Posterior cingulate gyrus (tissue), 11 donors: ENCODE data around the gene DAPK2.

Source experiments
- DNase-seq, 10 donors: peaks; one replicate each; pipeline versions ENCODE4 v3.0.0 to v3.0.0-alpha.2; 2020 to 2021; ENCODE audit warnings: mixed read lengths in 3 of 10
- intact Hi-C: fragments of 100-400 bp; cut with DNase I; formaldehyde crosslinking; loops from one replicate; pipeline ENCODE4 v1.15.1; 2023

Gene DAPK2

DNA sequence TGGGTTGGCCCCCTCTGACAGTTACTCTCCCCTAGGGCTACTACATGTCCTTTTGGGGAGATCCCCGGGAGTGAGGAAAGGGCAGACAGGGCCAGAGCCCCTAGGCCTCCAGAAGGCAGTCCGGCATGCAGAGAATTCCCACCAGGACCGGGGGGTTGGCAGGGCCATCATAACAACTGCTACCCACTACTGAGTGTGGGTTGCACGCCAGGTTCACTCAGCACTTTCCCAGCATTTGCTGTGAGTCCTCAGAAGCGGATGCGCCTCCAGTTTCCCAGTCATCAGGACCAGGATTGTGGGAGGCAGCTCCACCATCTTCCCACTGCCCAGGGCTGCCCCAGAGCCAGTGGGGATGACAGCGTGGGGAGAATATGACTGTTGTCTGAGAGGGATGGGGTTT, 161.3 kb downstream of the DAPK2 start:
- DNase-seq = peak in 2 of 10 donors; percentile 57 to 58
- intact Hi-C loops = no loop called here

DNA sequence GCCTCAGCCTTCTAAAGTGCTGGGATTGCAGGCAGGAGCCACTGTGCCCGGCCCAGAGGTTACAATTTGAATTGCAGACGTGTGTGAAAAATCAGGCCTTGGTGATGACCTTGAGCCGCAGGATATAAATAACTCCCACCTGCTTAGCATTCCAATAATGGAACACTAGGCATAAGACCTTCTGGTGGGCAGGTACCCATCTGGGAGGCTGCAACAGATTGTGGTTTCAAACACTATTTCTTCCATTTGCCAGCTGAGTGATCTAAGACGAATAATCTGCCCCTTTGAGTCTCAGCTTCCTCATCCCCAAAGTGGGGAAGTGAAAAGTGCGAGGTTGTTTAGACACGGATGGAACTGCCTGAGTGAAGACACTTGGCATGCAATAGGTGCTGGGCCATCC, 164.9 kb downstream of the DAPK2 start:
- intact Hi-C loops = no loop called here
- no peak for DNase-seq

DNA sequence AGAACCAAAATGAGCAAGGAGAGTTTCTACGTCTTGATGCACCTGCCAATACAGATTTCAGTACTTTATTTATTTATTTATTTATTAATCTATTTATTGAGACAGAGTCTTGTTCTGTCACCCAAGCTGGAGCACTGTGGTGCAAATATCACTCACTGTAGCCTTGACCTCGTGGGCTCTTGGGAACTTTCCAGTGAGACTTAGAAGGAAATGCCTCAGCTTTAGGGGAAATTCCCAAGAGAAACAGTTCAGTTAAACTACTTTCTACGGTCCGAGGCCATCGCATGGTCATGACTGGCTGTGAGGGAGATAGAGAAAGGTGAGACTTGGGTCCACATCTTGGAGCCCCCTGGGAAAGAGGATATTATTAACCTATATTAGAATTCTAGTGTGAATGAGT, 165.5 kb downstream of the DAPK2 start:
- intact Hi-C loops = no loop called here
- DNase-seq = peak in 1 of 10 donors; percentile 0

DNA sequence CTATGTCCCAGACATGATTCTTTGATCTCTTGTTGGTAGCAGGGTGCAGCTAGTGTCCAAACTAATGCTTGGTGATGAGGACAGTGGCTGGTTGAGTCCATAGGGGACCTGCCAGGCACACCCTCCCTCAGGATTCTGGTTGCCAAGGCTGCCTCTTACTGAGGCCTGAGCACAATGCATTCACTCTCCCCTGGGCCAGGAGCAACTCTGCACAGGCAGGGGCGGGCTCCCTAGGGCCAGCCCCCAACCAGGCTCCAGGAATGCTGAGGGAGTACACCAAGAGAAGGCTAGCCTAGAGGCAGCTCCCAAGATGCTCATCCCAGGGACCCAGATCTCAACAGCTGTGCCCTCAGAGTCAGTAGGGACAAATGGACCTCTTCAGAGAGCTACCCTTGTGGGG, 166.3 kb downstream of the DAPK2 start:
- no peak for DNase-seq
- intact Hi-C loops = no loop called here

DNA sequence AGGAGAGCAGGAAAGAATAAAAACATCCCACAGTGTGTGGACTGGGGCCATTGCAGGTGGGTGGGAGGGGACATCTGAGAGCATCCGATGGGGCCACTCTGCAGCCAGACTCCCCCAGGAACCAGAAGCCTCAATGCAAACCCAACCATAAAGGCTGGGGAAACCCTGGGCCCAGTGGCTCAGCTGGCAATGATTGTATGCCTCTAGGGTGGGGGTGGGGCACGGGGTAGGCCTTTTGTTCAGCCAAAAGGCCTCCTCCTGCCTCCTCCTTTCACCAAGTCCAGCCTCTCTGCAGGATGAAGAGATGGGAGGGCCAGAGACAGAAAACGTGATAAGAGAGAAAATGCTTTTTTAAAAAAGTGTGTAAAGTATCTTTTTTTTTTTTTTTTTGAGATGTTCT, 167.1 kb downstream of the DAPK2 start:
- DNase-seq = no peak
- intact Hi-C loops = no loop called here

DNA sequence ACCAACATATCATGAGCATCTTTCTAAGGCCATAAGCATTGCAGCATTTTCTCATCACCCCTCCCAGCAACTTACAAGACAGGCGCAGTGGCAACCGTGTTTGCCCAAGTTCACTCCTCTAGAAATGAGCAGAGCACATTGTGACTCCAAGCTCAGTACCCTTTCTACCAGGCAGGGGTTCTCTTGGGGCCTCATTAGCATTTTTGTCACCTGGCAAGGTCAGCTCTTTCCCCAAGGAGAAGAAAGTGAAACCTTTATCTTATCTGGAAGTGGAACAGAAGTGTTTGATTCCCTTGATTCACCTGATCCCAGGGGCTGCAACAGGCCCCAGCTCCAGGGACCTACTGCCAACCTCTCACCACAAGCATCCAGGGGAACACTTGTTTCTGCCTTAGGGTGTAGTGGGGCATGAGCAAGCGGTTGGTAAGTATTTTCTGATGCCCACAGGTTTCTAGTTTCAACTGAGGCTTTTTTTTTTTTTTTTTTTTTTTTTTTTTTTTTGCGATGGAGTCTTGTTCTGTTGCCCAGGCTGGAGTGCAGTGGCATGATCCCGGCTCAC, 168.5 kb downstream of the DAPK2 start:
- no peak for DNase-seq
- intact Hi-C loops = no loop called here

DNA sequence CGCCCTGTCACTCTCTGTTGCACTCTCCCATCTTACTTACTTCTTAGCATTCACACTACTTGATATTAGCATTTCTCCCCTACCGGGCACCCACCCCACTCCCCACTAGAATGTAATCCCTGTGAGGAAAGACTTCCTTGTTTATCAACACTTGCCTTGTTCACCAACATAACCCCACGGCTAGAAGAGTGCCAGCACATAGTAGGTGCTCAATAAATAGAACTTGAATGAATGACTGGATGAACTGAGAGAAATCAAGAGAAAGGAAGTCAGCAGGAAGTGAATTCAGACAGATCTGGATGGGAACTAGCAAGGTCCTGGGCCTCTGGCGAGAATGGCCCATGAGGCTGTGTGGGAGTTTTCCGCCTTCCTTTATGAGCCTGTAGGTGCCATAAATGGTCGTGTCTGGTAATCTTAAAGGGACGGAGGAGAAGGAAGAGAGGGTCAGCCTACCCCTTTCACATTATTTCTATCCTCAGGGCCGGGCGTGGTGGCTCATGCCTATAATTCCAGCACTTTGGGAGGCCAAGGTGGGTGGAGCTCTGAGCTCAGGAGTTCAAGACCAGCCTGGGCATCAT, 170.1 kb downstream of the DAPK2 start:
- intact Hi-C loops = no loop called here

DNA sequence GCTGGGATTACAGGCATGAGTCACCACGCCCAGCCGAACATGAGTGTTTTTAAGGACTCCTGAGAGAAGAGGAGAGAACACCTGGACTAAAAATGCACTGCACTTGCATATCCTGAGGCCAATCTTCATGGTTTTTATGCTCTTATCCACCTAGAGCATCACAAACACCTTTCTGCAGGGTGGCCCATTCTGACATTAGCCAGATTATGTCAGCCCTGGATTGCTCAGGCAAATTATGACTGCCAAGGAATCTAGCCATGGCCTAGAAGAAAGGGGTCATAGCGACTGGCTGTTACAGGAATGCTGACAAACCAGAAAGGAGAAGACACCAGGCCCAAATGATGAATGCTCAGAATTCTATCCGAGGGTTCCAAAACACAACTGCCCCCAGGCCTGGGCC, 171.7 kb downstream of the DAPK2 start:
- intact Hi-C loops = no loop called here
- no peak for DNase-seq

More for the DNA sequence above, 170.1 kb downstream of the DAPK2 start:
- no peak for DNase-seq

DNA sequence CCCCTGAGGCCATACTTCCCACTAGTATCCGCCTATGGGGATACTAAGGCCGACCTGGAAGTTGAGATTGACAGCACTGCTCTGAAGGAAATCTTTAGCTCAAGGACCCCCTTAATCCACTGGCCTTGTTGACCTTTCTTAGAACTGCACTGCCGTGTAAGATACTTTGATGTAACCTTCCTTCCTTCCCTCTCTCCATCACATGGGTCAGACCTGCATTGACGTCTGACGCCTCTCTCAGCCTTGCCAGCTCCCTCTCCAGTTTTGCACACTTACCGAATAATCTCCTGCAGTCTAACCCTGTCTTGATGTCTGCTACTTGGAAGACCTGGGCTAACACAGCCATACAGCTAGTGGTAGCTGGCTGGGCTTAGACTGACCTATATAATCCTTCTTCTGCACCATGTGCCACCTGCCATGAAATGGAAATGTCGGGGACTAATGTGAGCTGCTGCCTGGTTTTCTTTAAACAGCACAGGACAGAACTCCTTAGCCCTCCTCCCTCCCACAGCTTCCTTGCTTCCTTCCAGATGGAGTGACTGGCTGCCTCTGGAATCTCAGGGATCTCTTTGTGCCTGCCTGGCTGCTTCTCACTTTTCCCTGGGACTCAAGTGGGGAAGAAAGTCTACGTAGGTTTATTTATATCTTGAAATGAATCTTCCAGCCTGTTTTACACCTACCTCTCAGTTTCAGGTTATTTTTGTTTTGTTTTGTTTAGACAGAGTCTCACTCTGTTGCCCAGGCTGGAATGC, 173.3 kb downstream of the DAPK2 start:
- intact Hi-C loops = no loop called here
- DNase-seq = peak in 5 of 10 donors; percentile 20 to 84 (median 47)

DNA sequence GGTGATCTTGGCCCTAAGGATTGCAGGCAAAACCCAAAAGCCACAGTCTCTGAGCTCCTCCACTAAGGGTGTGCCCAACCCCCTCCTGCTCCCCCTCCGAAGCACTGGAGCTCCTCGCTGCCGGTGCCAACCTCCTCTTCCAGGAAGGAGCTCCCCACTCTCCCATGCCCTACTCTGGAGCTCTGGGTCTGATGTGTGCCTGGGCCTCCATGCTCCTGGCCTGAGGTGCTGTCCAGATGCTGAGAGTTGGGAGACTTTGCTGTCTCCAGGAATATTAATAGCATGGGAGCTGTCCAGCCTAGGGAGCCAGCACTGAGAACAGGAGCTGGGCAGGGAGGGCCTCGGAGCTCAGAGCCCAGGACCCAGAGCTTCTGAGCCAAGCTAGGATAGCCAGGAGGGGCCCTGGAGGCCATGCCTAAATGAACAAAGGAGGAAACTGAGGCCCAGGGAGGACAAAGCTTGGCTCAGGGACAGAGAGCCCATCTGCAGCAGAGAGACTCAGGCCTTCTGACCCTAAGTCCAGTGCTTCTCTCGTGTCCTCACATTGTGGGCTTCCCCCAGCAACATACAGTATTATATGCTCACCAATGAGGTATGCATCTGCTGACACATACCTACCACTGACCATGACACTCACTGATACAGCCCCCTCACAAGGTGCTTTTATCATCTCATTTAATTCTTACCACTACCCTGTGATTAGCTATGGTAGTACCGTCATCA, 175.6 kb downstream of the DAPK2 start:
- intact Hi-C loops = no loop called here
- DNase-seq = peak in 2 of 10 donors; percentile 17 to 72

DNA sequence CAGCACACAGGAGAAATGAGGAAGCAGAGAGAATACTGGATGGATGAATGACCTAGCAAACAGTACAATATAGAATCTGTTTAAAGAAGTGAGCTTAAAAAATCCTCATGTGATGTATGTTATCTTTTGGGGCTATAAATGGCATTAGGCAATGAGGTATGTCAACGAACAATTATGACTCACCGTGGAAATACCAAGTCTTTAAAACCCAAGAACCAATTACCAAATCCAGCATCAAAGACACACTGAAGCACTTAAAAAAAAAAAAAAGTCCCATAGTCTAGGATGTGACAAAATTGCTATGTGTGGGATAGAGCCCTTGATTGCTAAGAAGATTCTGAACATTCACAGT, 176.3 kb downstream of the DAPK2 start:
- DNase-seq = no peak
- intact Hi-C loops = no loop called here

DNA sequence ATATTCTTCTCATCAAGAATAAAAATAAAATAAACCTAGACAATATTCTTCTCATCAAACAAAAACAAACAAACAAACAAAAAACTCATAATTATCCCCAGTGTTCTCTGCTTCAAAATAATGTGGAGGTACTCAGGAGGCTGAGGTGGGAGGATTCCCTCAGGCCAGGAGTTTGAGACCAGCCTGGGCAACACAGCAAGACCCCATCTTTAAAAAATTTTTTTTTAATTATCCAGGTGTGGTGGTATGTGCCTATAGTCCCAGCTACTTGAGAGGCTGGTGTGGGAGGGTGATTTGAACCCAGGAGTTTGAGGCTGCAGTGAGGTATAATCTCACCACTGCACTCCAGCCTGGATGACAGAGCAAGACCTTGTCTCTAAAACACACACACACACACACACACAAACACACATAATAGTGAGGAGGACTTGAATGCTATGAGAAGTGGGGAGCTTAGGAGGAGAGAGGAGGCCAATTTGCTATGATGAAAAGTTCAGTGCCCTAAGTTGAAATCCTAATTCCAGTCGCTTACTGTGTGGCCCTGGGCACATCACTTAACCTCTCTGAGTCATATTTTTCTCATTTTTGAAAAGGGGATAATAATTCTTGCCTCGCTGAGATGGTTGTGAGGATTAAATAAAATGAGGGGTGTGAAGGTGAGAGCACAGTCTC, 176.8 kb downstream of the DAPK2 start:
- intact Hi-C loops = no loop called here
- DNase-seq = no peak

DNA sequence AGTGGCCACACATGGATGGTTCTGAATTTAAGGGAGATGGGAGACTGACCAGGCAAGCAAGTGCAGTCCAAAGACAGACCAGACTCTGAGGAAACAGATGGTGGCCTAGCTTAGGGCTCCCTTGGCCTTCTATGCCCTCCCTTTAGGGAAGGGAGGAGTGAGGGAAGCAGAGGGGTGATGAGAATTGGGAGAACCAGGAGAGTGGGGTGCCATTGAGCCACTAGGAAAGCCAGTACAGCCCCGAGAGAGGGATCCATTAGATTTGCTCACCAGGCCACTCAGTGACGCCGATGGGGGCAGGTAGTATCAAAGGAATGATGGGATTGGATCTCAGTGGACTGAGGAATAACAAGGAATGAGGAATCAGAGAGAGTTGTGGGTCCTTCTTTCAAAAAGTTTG, 182.1 kb downstream of the DAPK2 start:
- DNase-seq = no peak
- intact Hi-C loops = no loop called here

DNA sequence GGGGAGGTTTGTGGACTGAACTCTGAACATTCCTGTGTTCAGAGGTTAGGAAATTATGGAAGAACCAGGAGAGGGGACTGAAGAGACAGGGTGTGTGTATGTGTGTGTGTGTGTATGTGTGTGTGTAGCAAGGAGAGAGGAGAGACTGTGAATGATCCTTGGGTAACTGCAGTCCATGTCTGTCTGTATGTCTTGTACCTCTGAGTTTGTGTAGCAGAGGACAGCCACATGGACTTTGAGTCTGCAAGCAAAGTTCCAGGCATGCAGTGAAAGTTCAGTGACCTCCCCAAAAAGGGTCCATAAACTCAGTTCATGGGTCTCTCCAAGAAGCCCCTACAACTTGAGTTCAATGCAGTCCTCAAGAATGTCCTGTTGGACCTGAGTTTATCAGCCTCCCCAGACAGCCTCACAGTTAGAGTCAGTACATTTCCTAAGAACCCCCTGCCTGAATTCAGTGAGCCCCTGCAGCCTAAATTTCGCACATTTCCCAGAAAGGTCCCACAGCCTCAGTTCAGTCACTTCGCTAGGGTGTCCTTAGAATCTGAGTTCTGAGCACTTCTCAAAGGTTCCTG, 184.3 kb downstream of the DAPK2 start:
- no peak for DNase-seq
- intact Hi-C loops = no loop called here

DNA sequence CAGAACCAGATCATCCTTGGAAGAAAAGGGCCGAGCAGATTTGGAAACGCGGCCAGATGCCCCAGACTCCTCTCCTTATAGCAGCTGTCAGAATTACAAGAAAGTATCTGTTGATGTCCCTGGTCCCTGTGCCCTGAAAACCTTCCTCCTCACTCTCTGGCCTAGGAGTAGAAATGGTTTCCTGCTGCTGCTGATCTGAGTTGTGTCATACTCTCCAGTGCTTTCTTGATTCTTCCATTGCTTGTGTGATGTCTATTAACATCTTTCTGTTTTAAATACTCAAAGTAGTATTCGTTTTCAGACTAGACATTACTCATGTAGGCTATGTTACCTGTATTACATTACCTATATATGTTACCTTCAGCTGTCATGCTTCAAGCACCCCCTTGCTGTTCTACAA, 185.7 kb downstream of the DAPK2 start:
- intact Hi-C loops = no loop called here
- DNase-seq = no peak

DNA sequence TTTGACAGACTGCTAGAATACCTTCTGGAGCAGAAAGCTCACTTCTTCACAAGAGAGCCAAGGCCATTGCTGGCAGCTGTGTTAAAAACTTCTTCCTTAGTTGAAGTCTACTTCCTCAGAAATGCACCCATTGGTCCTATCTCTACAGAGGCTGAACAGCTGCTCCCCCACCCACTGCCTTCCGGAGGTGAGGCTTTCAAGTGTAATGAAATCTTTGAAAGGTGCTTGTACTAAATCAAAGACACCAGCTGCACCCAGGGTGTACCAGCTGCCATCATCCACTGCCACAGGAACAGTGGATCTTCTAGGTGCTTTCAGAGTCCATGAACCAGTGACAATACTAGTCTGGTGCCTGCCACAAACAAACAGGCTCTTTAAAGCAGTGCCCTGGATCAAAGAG, 186.1 kb downstream of the DAPK2 start:
- intact Hi-C loops = no loop called here
- peak in 1 of 10 donors; percentile 22 for DNase-seq

DNA sequence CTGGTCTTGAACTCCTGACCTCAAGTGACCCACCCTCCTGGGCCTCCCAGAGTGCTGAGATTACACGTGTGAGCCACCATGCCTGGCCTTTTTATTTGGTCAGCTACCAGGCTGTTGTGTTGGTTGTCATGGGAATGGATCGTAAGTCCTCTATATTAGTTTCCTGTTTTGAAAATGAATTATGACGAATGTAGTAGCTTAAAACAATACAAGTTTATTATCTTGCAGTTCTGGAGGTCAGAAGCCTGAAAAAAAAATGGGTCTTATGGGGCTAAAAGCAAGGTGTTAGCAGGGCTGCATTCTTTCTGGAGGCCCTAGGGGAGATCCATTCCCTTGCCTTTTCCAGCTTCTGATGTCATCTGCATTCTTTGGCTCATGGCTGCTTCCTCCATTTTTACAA, 187.4 kb downstream of the DAPK2 start:
- intact Hi-C loops = no loop called here
- no peak for DNase-seq

DNA sequence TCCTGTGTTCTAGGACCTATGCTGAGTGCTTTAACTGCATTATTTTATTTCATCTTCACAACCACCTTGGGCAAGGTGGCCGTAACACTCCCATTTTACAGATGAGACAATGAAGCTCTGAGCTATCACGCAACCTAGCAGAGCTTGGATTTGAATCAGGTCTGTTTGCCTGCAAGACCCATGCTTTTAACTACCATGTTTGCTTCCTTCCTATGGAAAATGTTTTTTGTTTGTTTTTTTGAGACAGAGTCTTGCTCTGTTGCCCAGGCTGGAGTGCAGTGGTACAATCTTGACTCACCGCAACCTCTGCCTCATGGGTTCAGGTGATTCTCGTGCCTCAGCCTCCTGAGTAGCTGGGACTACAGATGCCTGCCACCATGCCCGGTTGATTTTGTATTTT, 187.8 kb downstream of the DAPK2 start:
- intact Hi-C loops = no loop called here
- DNase-seq = no peak

DNA sequence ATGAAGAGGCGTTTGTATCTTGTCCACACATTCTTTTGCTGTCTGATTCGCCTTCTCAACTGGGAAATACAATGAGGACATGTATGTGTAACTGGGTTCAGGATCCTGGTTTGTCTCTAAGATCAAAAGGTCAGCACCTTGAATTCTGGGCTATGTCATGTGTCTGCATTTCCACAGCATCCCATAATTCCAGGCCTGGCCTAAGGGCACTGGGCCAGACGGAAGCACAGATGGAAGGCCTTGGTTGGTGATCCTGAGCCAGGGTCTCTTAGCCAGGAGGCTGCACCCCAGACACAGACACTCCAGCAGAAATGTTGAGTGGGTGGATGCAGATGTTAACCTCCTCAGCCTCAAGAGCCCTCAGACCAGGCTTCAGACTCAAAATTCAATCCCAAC, 188.8 kb downstream of the DAPK2 start:
- intact Hi-C loops = no loop called here
- no peak for DNase-seq
